GM12878 (cell line): ENCODE measurements around the gene TCOF1.

ENCODE experiments used
- BACH1 ChIP-seq: fragments of 450-650 bp; IDR thresholded peaks from 2 replicates; pipeline ENCODE4 v1.6.1; 2017; ENCODE audit warnings: mild to moderate bottlenecking, borderline replicate concordance
- CHD2 ChIP-seq: IDR thresholded peaks from 2 replicates; pipeline ENCODE4 v1.6.1; 2011; ENCODE audit warnings: low read depth, low read length, improper control_type of control experiment, borderline replicate concordance
- CTCF ChIP-seq, 3 experiments: IDR thresholded peaks in 2 of 3; conservative IDR thresholded peaks in 1 of 3; 2 replicates each; pipeline ENCODE4 v1.5.1; 2011; ENCODE audit warnings: low read depth in 3 of 3, low read length in 3 of 3, mild to moderate bottlenecking in 3 of 3, control low read depth in 2 of 3, moderate library complexity in 2 of 3, inconsistent platforms in 1 of 3, mixed read lengths in 1 of 3; ENCODE audit not compliant: control insufficient read depth in 2 of 3, insufficient read depth in 1 of 3; ENCODE audit errors: extremely low read depth in 1 of 3
- CUX1 ChIP-seq: IDR thresholded peaks from 2 replicates; pipeline ENCODE4 v1.6.1; 2012; ENCODE audit warnings: improper control_type of control experiment, low read depth, low read length; ENCODE audit not compliant: insufficient replicate concordance
- HDAC2 ChIP-seq: fragments of 200-600 bp; sonication (generic); IDR thresholded peaks from 2 replicates; pipeline ENCODE4 v1.6.1; 2017
- KDM1A ChIP-seq: fragments of 200-600 bp; sonication (generic); IDR thresholded peaks from 2 replicates; pipeline ENCODE4 v1.6.1; 2016; ENCODE audit warnings: borderline replicate concordance
- MAX ChIP-seq: IDR thresholded peaks from 2 replicates; pipeline ENCODE4 v1.6.1; 2012; ENCODE audit warnings: low read depth, low read length, improper control_type of control experiment
- NFXL1 ChIP-seq: fragments of 450-650 bp; IDR thresholded peaks from 2 replicates; pipeline ENCODE4 v1.6.1; 2017; ENCODE audit warnings: antibody characterized with exemption, mild to moderate bottlenecking, borderline replicate concordance
- NR2F1 ChIP-seq: fragments of 450-650 bp; conservative IDR thresholded peaks from 2 replicates; pipeline ENCODE4 v1.6.1; 2017; ENCODE audit warnings: mild to moderate bottlenecking
- POLR2AphosphoS5 ChIP-seq: IDR thresholded peaks from 2 replicates; pipeline ENCODE4 v1.6.1; 2011; ENCODE audit warnings: mild to moderate bottlenecking, low read length, inconsistent platforms
- RCOR1 ChIP-seq: conservative IDR thresholded peaks from 2 replicates; pipeline ENCODE4 v1.6.1; 2012; ENCODE audit warnings: low read depth, low read length, improper control_type of control experiment
- SKIL ChIP-seq: fragments of 450-650 bp; IDR thresholded peaks from 2 replicates; pipeline ENCODE4 v1.6.1; 2017; ENCODE audit warnings: mild to moderate bottlenecking, low read depth, inconsistent platforms; ENCODE audit not compliant: poor library complexity, severe bottlenecking

GRCh38 chr5:150413176-150413901 lies 55.8 kb downstream of the TCOF1 start:
- TF ChIP-seq NR2F1 (no peak), CTCF (IDR thresholded peaks at IDR 0.05 in 2 of 3, conservative IDR thresholded peaks at IDR 0.05 in 1 of 3; ENCODE audit: control insufficient read depth in 2 of 3, extremely low read depth in 1 of 3, insufficient read depth in 1 of 3, low read depth in 3 of 3, low read length in 3 of 3) (no peak), SKIL (peak; percentile 34), NFXL1 (no peak), CUX1 (no peak), RCOR1 (no peak), MAX (no peak), BACH1 (peak; percentile 29; the same call in 1 of the 2 replicates), CHD2 (no peak), POLR2AphosphoS5 (peak; percentile 65), KDM1A (no peak), HDAC2 (no peak)
